Activated CD4-positive, alpha-beta T cell treated with anti-CD3 and anti-CD28 coated beads, Interleukin-2, amount 10 ng/mL, durations not matched to agents 24 days and 14 days (primary cell): ENCODE results near the gene PRICKLE4. TPM values are rescaled to one million over a fixed set of nuclear protein-coding genes. Genes with fewer than 3 reads are reported as not detected.

ENCODE experiments used
- DNase-seq: peaks from one replicate; pipeline ENCODE4 v3.0.0; 2022
- H3K27ac Mint-ChIP-seq: one replicate; pipeline ENCODE4 v1.8.0; 2022; ENCODE audit warnings: mild to moderate bottlenecking, mixed read lengths
- H3K27me3 Mint-ChIP-seq: one replicate; pipeline ENCODE4 v1.8.0; 2022; ENCODE audit warnings: mixed read lengths
- H3K36me3 Mint-ChIP-seq: one replicate; pipeline ENCODE4 v1.8.0; 2022; ENCODE audit warnings: low read depth, mild to moderate bottlenecking, mixed read lengths
- H3K4me1 Mint-ChIP-seq: one replicate; pipeline ENCODE4 v1.8.0; 2021; ENCODE audit warnings: mixed read lengths
- H3K4me3 Mint-ChIP-seq: one replicate; pipeline ENCODE4 v1.8.0; 2022; ENCODE audit warnings: mild to moderate bottlenecking, moderate library complexity, mixed read lengths
- H3K9me3 Mint-ChIP-seq: one replicate; pipeline ENCODE4 v1.8.0; 2021; ENCODE audit warnings: mixed read lengths
- intact Hi-C: fragments of 100-400 bp; cut with micrococcal nuclease; formaldehyde crosslinking; loops from one replicate; pipeline ENCODE4 v1.15.1; 2023
- total RNA-seq: library from RNA; stranded (reverse); gene quantifications from 2 replicates; pipeline ENCODE4 v1.2.3, GENCODE V29; 2022

PRICKLE4 gene
- total RNA-seq, 1 donor from 2014 or later, result not detected

GRCh38 chr6:41737591-41738130 is 42.9 kb upstream of the PRICKLE4 start:
- no peak for DNase-seq
- Mint-ChIP-seq H3K4me3 (no peak overlapping the region), H3K27ac (no peak overlapping the region), H3K9me3 (no peaks in the 10 kb centered on the region), H3K36me3 (no peaks in the 10 kb centered on the region), H3K27me3 (peaks cover 2% of the 10 kb centered on the region), H3K4me1 (peaks cover 20% of the 10 kb centered on the region)
- intact Hi-C loops, result loop anchor here (10.0 kb wide), 1 partner anchor 663 kb away; the partner anchor contains the start of genes NFYA and OARD1

DNA sequence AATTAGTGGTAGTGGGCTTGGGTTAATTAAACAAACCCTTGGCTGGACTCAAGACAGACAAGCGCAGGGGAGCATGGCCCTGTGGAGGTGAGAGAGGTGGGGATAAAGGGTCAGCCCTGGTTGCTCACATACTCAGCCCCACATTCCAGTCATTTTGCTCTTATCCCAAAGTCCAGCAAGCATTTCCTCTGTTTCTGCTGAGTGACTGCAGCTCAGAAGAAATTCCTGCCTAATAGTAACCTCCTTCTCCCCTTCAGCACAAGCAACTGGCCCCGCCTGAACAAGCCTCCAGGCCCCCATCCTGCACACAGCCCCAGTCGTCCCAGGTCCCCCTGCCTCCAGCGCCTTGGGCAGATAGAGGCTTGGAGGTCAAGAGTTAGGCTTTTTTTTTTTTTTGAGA is 41.5 kb upstream of the PRICKLE4 start:
- intact Hi-C loops, result loop anchor here (10.0 kb wide), 1 partner anchor 664 kb away; the partner anchor contains the start of genes NFYA and OARD1
- H3K9me3 Mint-ChIP-seq, result no peaks in the 10 kb centered on the region

DNA sequence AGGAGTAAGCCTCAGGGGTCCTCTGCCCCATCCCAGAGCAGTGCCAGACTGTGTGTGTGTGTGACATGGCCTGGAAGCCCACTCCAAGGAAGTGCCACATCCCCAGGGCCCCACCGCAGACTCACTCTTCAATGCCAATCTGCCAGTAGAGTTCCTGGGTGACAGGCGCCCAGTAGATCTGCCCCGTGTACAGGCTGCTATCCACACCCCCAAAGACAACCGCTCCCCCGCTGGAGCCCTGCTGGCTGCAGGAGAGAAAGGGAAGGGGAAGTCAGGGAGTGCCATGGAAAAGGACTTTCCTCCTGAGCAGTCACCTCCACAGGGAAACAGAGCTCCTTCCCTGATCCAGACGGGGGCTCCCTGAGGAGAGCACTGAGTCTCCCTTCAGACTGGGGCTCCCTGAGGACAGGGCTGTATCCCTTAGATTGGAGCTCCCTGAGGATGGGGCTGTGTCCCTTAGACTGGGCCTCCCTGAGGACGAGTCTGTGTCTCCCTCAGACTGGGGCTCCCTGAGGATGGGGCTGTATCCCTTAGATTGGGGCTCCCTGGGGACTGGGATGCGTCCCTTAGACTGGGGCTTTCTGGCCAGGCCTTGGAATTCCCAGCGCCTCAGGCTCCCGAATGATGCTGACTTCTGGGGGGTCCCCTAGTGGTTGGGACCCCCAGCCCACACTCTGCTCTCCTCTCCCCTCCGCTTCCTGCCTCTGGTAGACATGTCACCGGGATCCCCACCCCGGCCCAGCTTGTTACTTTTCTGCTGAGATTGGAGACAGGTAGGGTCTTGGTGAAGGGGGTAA is 40.0 kb upstream of the PRICKLE4 start:
- H3K4me3 Mint-ChIP-seq, result no peak overlapping the region
- DNase-seq, result no peak
- no peaks in the 10 kb centered on the region for H3K9me3 Mint-ChIP-seq
- no peaks in the 10 kb centered on the region for H3K36me3 Mint-ChIP-seq
- no peak overlapping the region for H3K27ac Mint-ChIP-seq
- H3K4me1 Mint-ChIP-seq, result peaks cover 7% of the 10 kb centered on the region
- intact Hi-C loops, result no loop called here
- peaks cover 2% of the 10 kb centered on the region for H3K27me3 Mint-ChIP-seq

More for the DNA sequence above, 41.5 kb upstream of the PRICKLE4 start:
- no peaks in the 10 kb centered on the region for H3K36me3 Mint-ChIP-seq
- peaks cover 7% of the 10 kb centered on the region for H3K4me1 Mint-ChIP-seq
- no peak overlapping the region for H3K27ac Mint-ChIP-seq
- DNase-seq, result no peak
- H3K27me3 Mint-ChIP-seq, result peaks cover 2% of the 10 kb centered on the region
- no peak overlapping the region for H3K4me3 Mint-ChIP-seq

DNA sequence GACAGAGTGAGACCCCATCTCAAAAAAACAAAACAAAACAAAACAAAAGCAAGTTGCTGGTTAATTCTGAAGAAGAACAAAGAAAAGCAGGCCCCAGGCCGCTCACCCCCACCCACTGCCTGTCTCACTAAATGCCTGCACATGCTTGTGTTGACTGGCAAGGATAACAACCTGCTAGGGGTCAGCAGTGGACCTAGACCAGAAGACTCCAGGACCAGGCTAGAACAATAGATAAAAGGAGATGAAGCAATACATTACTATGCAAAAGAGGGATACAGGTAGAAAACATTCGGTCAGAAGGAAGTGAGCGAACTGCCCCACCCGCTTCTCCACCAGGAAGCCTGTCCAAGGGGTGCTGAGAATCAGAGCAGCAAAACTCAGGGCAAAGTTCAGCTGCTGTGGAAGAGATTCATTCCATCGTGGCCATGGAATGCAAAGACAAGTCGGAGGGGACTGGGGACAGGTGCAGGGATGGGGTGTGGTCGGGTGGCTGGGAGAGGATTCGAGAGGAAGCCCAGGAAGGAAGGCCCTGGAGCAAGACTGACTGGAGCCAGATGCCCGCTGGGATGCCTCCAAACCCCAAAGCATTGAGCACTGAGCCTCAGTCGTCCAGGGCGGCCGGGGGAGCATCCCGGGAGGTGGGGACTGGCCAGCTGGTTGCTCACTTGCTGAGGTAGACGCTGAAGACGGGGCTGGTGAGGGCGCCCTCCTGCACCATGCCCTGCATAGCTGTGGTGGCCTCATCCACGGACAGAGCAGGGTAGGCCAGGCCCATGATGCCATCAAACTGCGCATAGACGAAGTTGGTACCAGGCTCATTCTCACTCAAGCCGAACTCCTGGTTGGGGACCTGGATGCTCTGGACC is 38.7 kb upstream of the PRICKLE4 start:
- H3K27ac Mint-ChIP-seq, result no peak overlapping the region
- intact Hi-C loops, result no loop called here
- no peaks in the 10 kb centered on the region for H3K36me3 Mint-ChIP-seq
- no peak overlapping the region for H3K4me3 Mint-ChIP-seq
- no peaks in the 10 kb centered on the region for H3K9me3 Mint-ChIP-seq
- no peaks in the 10 kb centered on the region for H3K4me1 Mint-ChIP-seq
- H3K27me3 Mint-ChIP-seq, result peaks cover 2% of the 10 kb centered on the region
- no peak for DNase-seq

DNA sequence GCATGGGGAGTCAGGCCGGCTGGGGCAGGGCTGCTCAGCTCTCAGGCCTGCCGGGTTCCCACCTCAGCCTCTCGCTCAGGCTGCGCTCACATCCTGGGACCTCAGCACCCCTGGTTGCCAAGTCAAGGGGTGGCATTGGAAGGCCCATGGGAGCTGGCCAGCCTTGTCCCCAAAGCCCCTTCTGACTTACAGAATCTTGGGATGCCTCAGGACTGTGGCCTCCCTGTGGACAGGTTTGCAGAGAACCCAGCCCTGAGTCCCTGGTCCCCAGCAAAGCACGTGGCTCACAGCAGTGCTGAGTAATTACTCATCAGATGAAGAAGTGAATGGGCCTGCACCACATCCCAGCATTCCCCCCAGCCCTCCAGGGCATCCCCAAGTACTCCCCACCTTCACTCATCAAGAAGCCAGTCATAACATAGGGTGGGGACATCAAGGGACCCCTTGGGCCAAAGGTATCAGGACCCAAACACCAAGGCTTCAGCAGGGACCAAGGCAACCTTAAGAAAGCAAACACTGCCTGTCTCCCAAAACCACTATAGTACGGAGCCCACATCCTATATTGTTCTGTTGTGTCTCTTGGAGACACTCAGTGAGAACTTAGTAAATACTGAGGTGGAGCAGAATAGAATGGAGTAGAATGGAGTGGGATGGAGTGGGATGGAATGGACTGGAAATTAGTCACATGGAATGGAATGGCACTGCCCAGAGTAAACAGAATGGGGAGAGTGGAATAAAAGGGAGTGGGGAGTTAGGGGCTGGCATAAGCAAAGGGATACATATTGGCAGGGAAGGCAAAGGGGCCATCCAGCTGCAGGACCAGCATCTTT is 37.0 kb upstream of the PRICKLE4 start:
- H3K4me1 Mint-ChIP-seq, result no peaks in the 10 kb centered on the region
- intact Hi-C loops, result no loop called here
- H3K27ac Mint-ChIP-seq, result no peak overlapping the region
- no peak for DNase-seq
- H3K36me3 Mint-ChIP-seq, result no peaks in the 10 kb centered on the region
- no peaks in the 10 kb centered on the region for H3K9me3 Mint-ChIP-seq
- H3K27me3 Mint-ChIP-seq, result peaks cover 2% of the 10 kb centered on the region
- no peak overlapping the region for H3K4me3 Mint-ChIP-seq

GRCh38 chr6:41744236-41744787 is 36.3 kb upstream of the PRICKLE4 start:
- no peak for DNase-seq
- H3K4me1 Mint-ChIP-seq, result no peaks in the 10 kb centered on the region
- no peak overlapping the region for H3K27ac Mint-ChIP-seq
- no peaks in the 10 kb centered on the region for H3K9me3 Mint-ChIP-seq
- intact Hi-C loops, result no loop called here
- H3K27me3 Mint-ChIP-seq, result peaks cover 2% of the 10 kb centered on the region
- H3K36me3 Mint-ChIP-seq, result no peaks in the 10 kb centered on the region
- no peak overlapping the region for H3K4me3 Mint-ChIP-seq

DNA sequence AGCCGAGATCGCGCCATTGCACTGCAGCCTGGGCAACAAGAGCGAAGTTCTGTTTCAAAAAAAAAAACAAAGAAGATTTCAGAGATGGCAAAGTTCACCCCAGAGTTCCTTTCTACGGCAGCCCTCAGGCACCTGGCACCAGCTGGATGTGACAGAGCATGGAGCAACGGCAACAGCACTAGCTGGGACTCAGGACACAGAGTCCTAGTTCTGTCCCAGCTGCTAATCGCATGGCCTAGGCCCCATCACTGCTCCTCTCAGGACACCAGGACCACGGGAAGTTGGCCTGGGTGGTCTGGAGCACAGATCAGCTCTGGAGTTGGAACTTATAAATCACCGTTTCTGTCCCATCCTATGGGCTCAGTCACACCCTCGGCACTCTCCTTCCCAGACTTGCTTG is 34.5 kb upstream of the PRICKLE4 start:
- Mint-ChIP-seq H3K36me3 (no peaks in the 10 kb centered on the region), H3K27ac (no peak overlapping the region), H3K27me3 (peaks cover 5% of the 10 kb centered on the region), H3K4me3 (no peak overlapping the region), H3K4me1 (no peaks in the 10 kb centered on the region), H3K9me3 (no peaks in the 10 kb centered on the region)
- no peak for DNase-seq
- intact Hi-C loops, result no loop called here

- H3K36me3 Mint-ChIP-seq, result no peaks in the 10 kb centered on the region
- DNase-seq, result no peak
- no peak within 1 kb of the TSS for H3K4me3 Mint-ChIP-seq
- intact Hi-C loops, result no loop called here
- no peaks in the 10 kb centered on the region for H3K9me3 Mint-ChIP-seq
- no peak within 1 kb of the TSS for H3K27ac Mint-ChIP-seq
- peaks cover 3% of the 10 kb centered on the region for H3K27me3 Mint-ChIP-seq
- H3K4me1 Mint-ChIP-seq, result no peaks in the 10 kb centered on the region
Observed at GRCh38 chr6:41747256-41748101, 33.1 kb upstream of the PRICKLE4 start, which contains the start of gene PGC. Gene PGC, minus strand, starts transcription at chr6:41747397. Its CDS starts 63 bp downstream, at chr6:41747334.

DNA sequence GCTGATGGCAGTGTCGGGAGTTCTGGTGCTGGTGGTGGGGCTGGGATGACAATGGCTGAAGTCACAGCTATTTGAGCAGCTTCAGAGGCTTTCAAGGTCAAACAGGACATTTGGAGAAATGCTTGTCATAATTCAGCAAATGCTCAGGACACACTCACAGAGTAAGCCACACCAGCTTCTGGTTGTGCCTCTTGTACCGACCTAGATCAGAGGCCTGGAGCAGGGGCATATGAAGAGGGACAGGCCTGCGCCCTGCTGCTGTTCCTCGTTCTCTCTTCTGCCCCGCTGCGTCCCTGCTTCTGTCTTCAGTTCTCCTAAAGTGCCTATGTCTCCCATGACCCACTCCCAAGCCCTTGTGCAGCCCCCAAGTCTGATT is 32.5 kb upstream of the PRICKLE4 start:
- intact Hi-C loops, result no loop called here
- Mint-ChIP-seq H3K9me3 (no peaks in the 10 kb centered on the region), H3K27me3 (peaks cover 4% of the 10 kb centered on the region), H3K4me3 (no peak overlapping the region), H3K36me3 (no peaks in the 10 kb centered on the region), H3K4me1 (no peaks in the 10 kb centered on the region), H3K27ac (no peak overlapping the region)
- no peak for DNase-seq

GRCh38 chr6:41748542-41748941 is 32.0 kb upstream of the PRICKLE4 start:
- Mint-ChIP-seq H3K4me1 (no peaks in the 10 kb centered on the region), H3K9me3 (no peaks in the 10 kb centered on the region), H3K4me3 (no peak overlapping the region), H3K36me3 (no peaks in the 10 kb centered on the region), H3K27me3 (peaks cover 9% of the 10 kb centered on the region), H3K27ac (no peak overlapping the region)
- no peak for DNase-seq
- intact Hi-C loops, result no loop called here

DNA sequence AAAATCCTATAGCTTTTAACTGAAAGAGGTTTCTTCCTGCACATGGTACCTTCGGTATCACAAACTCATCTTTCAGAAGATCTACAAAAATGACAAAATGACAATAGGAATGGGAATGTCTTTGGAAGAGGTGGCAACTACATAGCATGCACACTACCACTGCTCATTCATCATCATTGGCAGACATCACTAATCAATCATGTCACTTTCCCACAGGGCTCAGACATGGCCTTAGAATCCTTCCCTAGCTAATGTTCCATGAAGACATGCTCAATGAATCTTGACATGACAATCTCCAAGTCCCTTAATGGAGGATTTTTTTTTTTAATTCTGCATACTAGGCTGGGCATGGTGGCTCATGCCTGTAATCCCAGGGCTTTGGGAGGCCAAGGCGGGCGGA is 30.2 kb upstream of the PRICKLE4 start:
- H3K4me1 Mint-ChIP-seq, result no peaks in the 10 kb centered on the region
- no peak overlapping the region for H3K4me3 Mint-ChIP-seq
- H3K9me3 Mint-ChIP-seq, result no peaks in the 10 kb centered on the region
- intact Hi-C loops, result no loop called here
- H3K27me3 Mint-ChIP-seq, result peaks cover 18% of the 10 kb centered on the region
- no peak for DNase-seq
- H3K27ac Mint-ChIP-seq, result no peak overlapping the region
- no peaks in the 10 kb centered on the region for H3K36me3 Mint-ChIP-seq

DNA sequence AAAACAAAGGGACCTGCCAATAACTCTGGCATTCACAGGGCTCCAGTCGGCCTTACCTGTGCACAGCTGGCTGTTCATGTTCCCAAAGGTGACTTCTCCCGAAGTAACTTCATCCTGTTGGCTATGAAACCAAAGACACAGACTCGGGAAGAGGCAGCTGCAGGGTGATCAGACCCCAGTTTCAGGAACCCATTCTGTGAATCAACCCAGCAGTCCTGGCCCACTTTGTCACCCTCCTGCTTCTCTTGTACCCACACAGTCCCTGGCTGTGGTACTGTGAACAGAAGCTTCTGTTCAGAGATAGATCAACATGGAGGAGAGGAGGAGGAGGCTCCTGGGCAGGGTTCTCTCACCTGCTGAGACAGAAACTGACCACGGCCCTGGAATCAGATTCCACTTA is 24.7 kb upstream of the PRICKLE4 start:
- no peaks in the 10 kb centered on the region for H3K36me3 Mint-ChIP-seq
- H3K27me3 Mint-ChIP-seq, result peaks cover 16% of the 10 kb centered on the region
- no peaks in the 10 kb centered on the region for H3K4me1 Mint-ChIP-seq
- DNase-seq, result no peak
- H3K4me3 Mint-ChIP-seq, result no peak overlapping the region
- H3K9me3 Mint-ChIP-seq, result no peaks in the 10 kb centered on the region
- no peak overlapping the region for H3K27ac Mint-ChIP-seq
- intact Hi-C loops, result no loop called here
